GM21515 (cell line): ENCODE data around the gene PFKP.

Experiments used
- ATAC-seq: cut with Tn5 transposase; IDR thresholded peaks from one replicate; pipeline ENCODE4 v1.9.1; 2021; ENCODE audit not compliant: unreplicated experiment

Gene PFKP

DNA sequence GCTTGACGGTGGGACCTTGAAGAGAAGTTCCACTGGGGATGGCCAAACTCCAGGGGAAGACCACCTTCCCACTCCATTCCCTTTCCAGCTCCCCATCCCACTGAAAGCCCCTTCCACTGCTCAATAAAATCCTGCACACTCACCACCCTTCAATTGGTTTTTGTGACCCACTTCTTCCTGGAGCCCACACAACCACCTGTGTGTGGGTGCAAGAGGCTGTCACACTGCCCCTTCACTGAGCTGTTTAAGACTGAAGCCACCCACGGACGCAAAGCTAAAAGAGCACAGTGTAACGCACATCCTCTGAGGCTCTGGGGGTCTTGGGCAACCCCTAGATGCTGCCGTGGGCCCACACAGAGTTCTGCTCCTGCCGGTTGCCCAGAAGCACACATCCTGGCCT is 118.0 kb downstream of the PFKP start:
- ATAC-seq, result no peak

DNA sequence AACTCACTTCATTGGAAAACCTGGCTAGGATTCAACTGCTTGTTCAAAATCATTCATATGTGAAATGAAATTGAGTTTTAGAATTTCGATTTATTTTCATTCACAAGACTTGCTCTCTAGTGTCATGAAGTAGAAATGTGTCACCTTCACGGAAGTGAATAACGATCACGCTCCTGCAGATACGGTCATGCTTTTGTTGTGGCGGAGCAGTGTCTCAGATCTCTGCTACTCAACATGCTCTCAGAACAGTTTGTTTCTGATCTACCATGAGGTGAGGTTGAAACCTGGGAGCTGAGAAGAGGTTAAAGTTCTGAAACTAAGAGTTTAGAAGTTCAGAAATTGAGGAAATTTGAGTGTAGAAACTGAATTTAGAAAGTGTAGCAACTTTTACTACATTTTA is 119.0 kb downstream of the PFKP start:
- no peak for ATAC-seq
